Upper lobe of left lung (tissue), 6 donors: Measurements from ENCODE around the gene TMEM164. TPM values are rescaled to one million over a fixed set of nuclear protein-coding genes. Genes with fewer than 3 reads are reported as not detected.

Source experiments
- ATAC-seq, 2 donors: fragments of 200-7000 bp; cut with Tn5 transposase; one replicate each; pipeline ENCODE4 v1.9.1; 2022; ENCODE audit warnings: mild to moderate bottlenecking in 2 of 2, moderate library complexity in 2 of 2; ENCODE audit not compliant: low FRiP score in 2 of 2
- DNase-seq, 2 donors: peaks; one replicate each; pipeline ENCODE4 v3.0.0-alpha.2; 2019 to 2020
- H3K27ac ChIP-seq, 4 donors: fragments of 200-600 bp; sonication (generic); one replicate each; pipeline ENCODE4 v1.5.1; 2016 to 2019
- H3K27me3 ChIP-seq, 4 donors: fragments of 200-600 bp; sonication (generic); one replicate each; pipeline ENCODE4 v1.5.1; 2017 to 2019
- H3K36me3 ChIP-seq, 4 donors: fragments of 200-600 bp; sonication (generic); one replicate each; pipeline ENCODE4 v1.5.1; 2016 to 2019
- H3K4me1 ChIP-seq, 4 donors: fragments of 200-600 bp; sonication (generic); one replicate each; pipeline ENCODE4 v1.5.1; 2018 to 2019
- H3K4me3 ChIP-seq, 4 donors: fragments of 200-600 bp; sonication (generic); one replicate each; pipeline ENCODE4 v1.5.1; 2017 to 2019; ENCODE audit warnings: mild to moderate bottlenecking in 2 of 4, moderate library complexity in 1 of 4
- H3K9me3 ChIP-seq, 4 donors: fragments of 200-600 bp; sonication (generic); one replicate each; pipeline ENCODE4 v1.5.1; 2018 to 2019
- CTCF ChIP-seq, 6 experiments: fragments of 450-650 bp in 4 of 6; fragments of 200-600 bp in 2 of 6; sonication (generic) in 2 of 6; IDR thresholded peaks; one replicate each; pipeline ENCODE4 v1.5.1; 2016 to 2019; ENCODE audit warnings: antibody characterized with exemption in 6 of 6
- EP300 ChIP-seq, 4 donors: sonication (generic); formaldehyde crosslinking; IDR thresholded peaks; one replicate each; pipeline ENCODE4 v1.5.1; 2017; ENCODE audit warnings: antibody characterized with exemption in 4 of 4, control low read depth in 2 of 4
- POLR2A ChIP-seq, 4 donors: fragments of 450-650 bp; IDR thresholded peaks; one replicate each; pipeline ENCODE4 v1.5.1; 2016 to 2017; ENCODE audit warnings: antibody characterized with exemption in 4 of 4, mild to moderate bottlenecking in 2 of 4
- POLR2AphosphoS5 ChIP-seq, 2 donors: sonication (generic); formaldehyde crosslinking; IDR thresholded peaks; one replicate each; pipeline ENCODE4 v1.5.1; 2017; ENCODE audit warnings: antibody characterized with exemption in 2 of 2
- WGBS, 2 donors: methylation state at CpG; one replicate each; pipeline ENCODE4 v1.1.5; 2017 to 2018; 5-methylcytosine and 5-hydroxymethylcytosine counted together
- total RNA-seq, 6 donors: library from RNA; depleted of rRNA in 4 of 6; stranded (reverse); fragments of >200 nt in 4 of 6; gene quantifications; one replicate each; pipeline versions ENCODE4 v1.1.0 to v1.2.1, GENCODE V29; 2016 to 2021
- donor health status: DM: no; HTN: no; CAD: no; lungs with moderate emphysema.
- donor health status: DM: no; HTN: yes; CAD: no; lungs with severe emphysema.

TMEM164 gene
- total RNA-seq, 6 donors from 2014 or later: 41.8 to 115 (median 61.8) TPM

- WGBS, 2 donors: 80 to 95% methylated on average over 2 of the region's 2 CpGs
- TF ChIP-seq POLR2A (IDR thresholded peaks at IDR 0.05) (no peak), CTCF (IDR thresholded peaks at IDR 0.05) (no peak), EP300 (IDR thresholded peaks at IDR 0.05) (no peak), POLR2AphosphoS5 (IDR thresholded peaks at IDR 0.05) (no peak)
- H3K36me3 ChIP-seq: no peaks in the 10 kb centered on the region
- no peak overlapping the region for H3K27ac ChIP-seq
- H3K27me3 ChIP-seq: no peaks in the 10 kb centered on the region
- H3K9me3 ChIP-seq: no peaks in the 10 kb centered on the region
- ATAC-seq (no peak), DNase-seq (no peak)
- H3K4me3 ChIP-seq: no peak overlapping the region
- H3K4me1 ChIP-seq: no peaks in the 10 kb centered on the region
These were observed 7.8 kb upstream of the TMEM164 start for GRCh38 chrX:109995155-109995554.

GRCh38 chrX:109997786-109998452 lies 5.0 kb upstream of the TMEM164 start:
- DNase-seq: no peak
- peaks cover 0 to 5% (median 0%) of the 10 kb centered on the region in 4 donors for H3K27me3 ChIP-seq

GRCh38 chrX:110000000-110000399 lies 2.9 kb upstream of the TMEM164 start:
- H3K27ac ChIP-seq: no peak overlapping the region
- ATAC-seq (no peak), DNase-seq (no peak)
- H3K9me3 ChIP-seq: peaks cover 0 to 5% (median 0%) of the 10 kb centered on the region in 4 donors
- peaks cover 4 to 24% (median 6%) of the 10 kb centered on the region in 4 donors for H3K4me1 ChIP-seq
- no peak overlapping the region for H3K4me3 ChIP-seq
- H3K27me3 ChIP-seq: peaks cover 0 to 7% (median 0%) of the 10 kb centered on the region in 4 donors
- no peaks in the 10 kb centered on the region for H3K36me3 ChIP-seq
- WGBS, 2 donors: 77 to 98% methylated on average over 3 to 5 of the region's 5 CpGs
- TF ChIP-seq EP300 (IDR thresholded peaks at IDR 0.05): no peak
- TF ChIP-seq CTCF (IDR thresholded peaks at IDR 0.05): no peak
- TF ChIP-seq POLR2AphosphoS5 (IDR thresholded peaks at IDR 0.05): no peak
- no peak for TF ChIP-seq POLR2A (IDR thresholded peaks at IDR 0.05)

More at GRCh38 chrX:109997786-109998452, 5.0 kb upstream of the TMEM164 start:
- peaks cover 0 to 8% (median 4%) of the 10 kb centered on the region in 4 donors for H3K4me1 ChIP-seq
- H3K36me3 ChIP-seq: no peaks in the 10 kb centered on the region
- no peak overlapping the region for H3K27ac ChIP-seq
- no peak overlapping the region for H3K4me3 ChIP-seq
- WGBS, 2 donors: 48 to 62% methylated on average over 6 of the region's 6 CpGs
- H3K9me3 ChIP-seq: peaks cover 0 to 5% (median 0%) of the 10 kb centered on the region in 4 donors
- ATAC-seq: no peak
- TF ChIP-seq CTCF (IDR thresholded peaks at IDR 0.05): no peak
- no peak for TF ChIP-seq POLR2AphosphoS5 (IDR thresholded peaks at IDR 0.05)
- no peak for TF ChIP-seq POLR2A (IDR thresholded peaks at IDR 0.05)
- no peak for TF ChIP-seq EP300 (IDR thresholded peaks at IDR 0.05)

GRCh38 chrX:110000847-110001713 lies 1.8 kb upstream of the TMEM164 start:
- peaks cover 0 to 5% (median 0%) of the 10 kb centered on the region in 4 donors for H3K9me3 ChIP-seq
- DNase-seq (no peak), ATAC-seq (no peak)
- H3K4me1 ChIP-seq: peaks cover 4 to 26% (median 7%) of the 10 kb centered on the region in 4 donors
- TF ChIP-seq POLR2A (IDR thresholded peaks at IDR 0.05) (no peak), POLR2AphosphoS5 (IDR thresholded peaks at IDR 0.05) (no peak), CTCF (IDR thresholded peaks at IDR 0.05) (no peak), EP300 (IDR thresholded peaks at IDR 0.05) (no peak)
- H3K27ac ChIP-seq: peak overlapping the region in 1 of 4 donors; percentile 95
- H3K36me3 ChIP-seq: no peaks in the 10 kb centered on the region
- 65 to 82% methylated on average over 16 of the region's 16 CpGs for WGBS, 2 donors
- H3K27me3 ChIP-seq: peaks cover 0 to 7% (median 0%) of the 10 kb centered on the region in 4 donors
- no peak overlapping the region for H3K4me3 ChIP-seq
